Bone marrow (tissue), 2 donors: ENCODE measurements around the gene ITGA11.
"Not testable (repeated sequence)": the region's sequence is repeated elsewhere in the genome, so short reads cannot be mapped to it uniquely, and the experiment has no call there.

Source experiments
- DNase-seq, 2 donors: peaks; one replicate each; lab custom pipeline; 2025; lab: John Stamatoyannopoulos, UW

ITGA11 gene

GRCh38 chr15:68423359-68424296, 8.3 kb downstream of the ITGA11 start:
- DNase-seq, result no peak

- DNase-seq, result not testable (repeated sequence)
Observed at GRCh38 chr15:68422403-68423145, 9.4 kb downstream of the ITGA11 start.

GRCh38 chr15:68421798-68422402, 10.1 kb downstream of the ITGA11 start:
- no peak for DNase-seq

- DNase-seq, result no peak
Observed at GRCh38 chr15:68421115-68421551, 10.8 kb downstream of the ITGA11 start.

- DNase-seq, result no peak
Observed at GRCh38 chr15:68420186-68420684, 11.7 kb downstream of the ITGA11 start.

- DNase-seq, result no peak
Observed at GRCh38 chr15:68419301-68420175, 12.4 kb downstream of the ITGA11 start.

GRCh38 chr15:68418611-68419161, 13.3 kb downstream of the ITGA11 start:
- no peak for DNase-seq

GRCh38 chr15:68417897-68418296, 14.1 kb downstream of the ITGA11 start:
- DNase-seq, result no peak

- no peak for DNase-seq
Observed at GRCh38 chr15:68417051-68417450, 14.9 kb downstream of the ITGA11 start.

GRCh38 chr15:68416158-68416535, 15.8 kb downstream of the ITGA11 start:
- no peak for DNase-seq

GRCh38 chr15:68415501-68416157, 16.3 kb downstream of the ITGA11 start:
- DNase-seq, result no peak

- no peak for DNase-seq
Observed at GRCh38 chr15:68415061-68415460, 16.9 kb downstream of the ITGA11 start.

- no peak for DNase-seq
Observed at GRCh38 chr15:68414591-68414990, 17.4 kb downstream of the ITGA11 start.

GRCh38 chr15:68414206-68414555, 17.8 kb downstream of the ITGA11 start:
- DNase-seq, result no peak

- no peak for DNase-seq
Observed at GRCh38 chr15:68413363-68414205, 18.4 kb downstream of the ITGA11 start.

- DNase-seq, result no peak
Observed at GRCh38 chr15:68412218-68412617, 19.7 kb downstream of the ITGA11 start.

- no peak for DNase-seq
Observed at GRCh38 chr15:68411735-68412134, 20.2 kb downstream of the ITGA11 start.

GRCh38 chr15:68411343-68411675, 20.7 kb downstream of the ITGA11 start:
- no peak for DNase-seq

GRCh38 chr15:68410466-68411342, 21.3 kb downstream of the ITGA11 start:
- DNase-seq, result no peak
